Gastrocnemius medialis (tissue), 4 donors: ENCODE results near the gene ZNF281.

Source experiments
- POLR2A ChIP-seq, 2 donors: fragments of 450-650 bp; IDR thresholded peaks; one replicate each; pipeline ENCODE4 v1.6.1; 2017; ENCODE audit warnings: antibody characterized with exemption in 2 of 2, mild to moderate bottlenecking in 2 of 2, moderate library complexity in 2 of 2
- TF ChIP-seq, protein P1 (sequence below), 5 experiments: fragments of 450-650 bp in 3 of 5; fragments of 200-600 bp in 2 of 5; sonication (generic) in 2 of 5; IDR thresholded peaks in 4 of 5; conservative IDR thresholded peaks in 1 of 5; 1 replicate in 4 of 5; 2 replicates in 1 of 5; pipeline ENCODE4 v1.5.1; 2016 to 2019; ENCODE audit warnings: antibody characterized with exemption in 5 of 5, mild to moderate bottlenecking in 3 of 5, moderate library complexity in 3 of 5

DNA sequence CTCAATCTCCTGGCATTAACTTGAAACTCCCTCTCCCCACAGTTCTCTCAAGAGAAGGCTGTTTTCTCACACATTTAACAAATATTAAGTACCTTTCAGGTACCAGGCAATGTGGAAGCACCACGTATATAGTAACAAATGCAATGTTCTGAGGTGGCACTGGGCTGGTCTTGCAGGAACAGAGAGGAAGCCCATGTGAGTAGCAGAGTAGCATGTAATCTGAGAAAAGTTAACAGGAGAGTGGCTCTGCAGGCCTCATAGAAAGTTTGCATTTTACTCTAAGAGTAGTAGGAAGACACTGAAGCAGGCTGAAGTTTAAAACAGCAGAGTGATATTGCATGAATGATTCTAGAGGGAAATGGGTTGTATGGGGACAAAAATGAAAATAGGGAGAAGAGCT is 21.0 kb downstream of the ZNF281 start:
- TF ChIP-seq POLR2A (IDR thresholded peaks at IDR 0.05), result no peak
- TF ChIP-seq, protein P1, sequence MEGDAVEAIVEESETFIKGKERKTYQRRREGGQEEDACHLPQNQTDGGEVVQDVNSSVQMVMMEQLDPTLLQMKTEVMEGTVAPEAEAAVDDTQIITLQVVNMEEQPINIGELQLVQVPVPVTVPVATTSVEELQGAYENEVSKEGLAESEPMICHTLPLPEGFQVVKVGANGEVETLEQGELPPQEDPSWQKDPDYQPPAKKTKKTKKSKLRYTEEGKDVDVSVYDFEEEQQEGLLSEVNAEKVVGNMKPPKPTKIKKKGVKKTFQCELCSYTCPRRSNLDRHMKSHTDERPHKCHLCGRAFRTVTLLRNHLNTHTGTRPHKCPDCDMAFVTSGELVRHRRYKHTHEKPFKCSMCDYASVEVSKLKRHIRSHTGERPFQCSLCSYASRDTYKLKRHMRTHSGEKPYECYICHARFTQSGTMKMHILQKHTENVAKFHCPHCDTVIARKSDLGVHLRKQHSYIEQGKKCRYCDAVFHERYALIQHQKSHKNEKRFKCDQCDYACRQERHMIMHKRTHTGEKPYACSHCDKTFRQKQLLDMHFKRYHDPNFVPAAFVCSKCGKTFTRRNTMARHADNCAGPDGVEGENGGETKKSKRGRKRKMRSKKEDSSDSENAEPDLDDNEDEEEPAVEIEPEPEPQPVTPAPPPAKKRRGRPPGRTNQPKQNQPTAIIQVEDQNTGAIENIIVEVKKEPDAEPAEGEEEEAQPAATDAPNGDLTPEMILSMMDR (IDR thresholded peaks at IDR 0.05 in 4 of 5, conservative IDR thresholded peaks at IDR 0.05 in 1 of 5), result no peak
